Left forelimb (tissue), 1 donor: ENCODE data around the gene ATP10A.

Experiments
- DNase-seq: peaks from one replicate; pipeline ENCODE4 v3.0.0-alpha.2; 2018; ENCODE audit warnings: low spot score

The ATP10A gene

DNA sequence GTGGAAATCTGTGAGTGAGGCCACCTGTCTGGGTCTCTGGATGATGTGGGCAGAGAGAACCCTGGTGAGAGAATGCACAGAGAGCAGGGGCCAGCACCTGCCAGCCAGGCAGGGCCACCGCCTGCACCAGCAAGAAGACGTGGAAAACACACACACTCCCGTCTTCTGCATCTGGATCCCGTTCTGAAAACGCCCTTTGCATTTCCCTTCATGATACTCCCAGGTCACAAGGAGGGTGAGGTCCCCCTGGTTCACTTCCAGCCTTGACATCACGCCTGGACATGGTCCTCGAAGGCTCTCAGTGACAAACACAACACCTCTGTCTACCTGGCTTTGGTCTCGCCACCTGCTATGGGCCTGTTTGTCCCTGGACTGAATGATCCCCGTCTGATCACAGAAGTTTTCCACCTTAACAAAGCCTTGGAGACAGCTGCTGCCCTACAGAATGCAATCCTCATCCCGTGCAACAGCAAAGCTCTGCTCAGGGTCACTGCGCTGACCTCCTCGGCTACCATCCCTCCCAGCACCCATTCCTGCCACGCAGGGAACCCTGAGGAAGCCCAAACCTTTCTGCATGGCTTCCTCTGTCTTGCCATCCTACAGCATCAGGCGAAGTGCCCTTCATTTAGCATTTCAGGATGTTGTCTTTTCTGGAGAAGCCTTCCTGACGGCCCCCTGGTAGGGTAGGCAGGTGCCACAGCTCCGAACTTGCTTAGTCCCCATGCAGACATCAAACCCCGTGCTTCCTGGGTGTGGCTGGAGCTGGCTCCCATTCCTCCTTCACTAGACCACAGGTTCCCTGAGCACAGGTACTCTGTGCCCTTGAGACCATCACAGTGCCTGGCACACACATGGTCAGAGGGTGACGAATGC, 122.5 kb downstream of the ATP10A start:
- no peak for DNase-seq

DNA sequence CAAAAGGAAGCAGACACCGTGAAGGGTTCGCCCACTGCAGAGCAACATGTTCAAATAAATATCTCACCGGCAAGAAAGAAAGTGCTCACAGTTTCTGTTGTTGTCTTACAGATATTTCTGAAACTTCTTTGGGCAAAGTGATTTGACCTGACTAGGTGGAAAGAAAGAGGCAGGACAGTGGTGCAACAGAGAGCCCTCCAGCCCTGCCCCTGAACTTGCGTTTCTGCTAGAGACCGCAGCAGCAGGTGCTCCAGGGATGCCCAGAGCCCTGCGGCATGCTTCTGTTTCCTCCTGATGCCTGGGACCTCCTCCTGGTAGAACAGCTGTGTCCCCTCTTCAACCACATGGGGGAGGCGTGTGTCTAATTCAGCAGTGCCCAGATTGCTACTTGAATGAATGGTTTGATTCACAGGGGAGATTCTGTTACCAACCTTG, 123.4 kb downstream of the ATP10A start:
- DNase-seq: no peak

DNA sequence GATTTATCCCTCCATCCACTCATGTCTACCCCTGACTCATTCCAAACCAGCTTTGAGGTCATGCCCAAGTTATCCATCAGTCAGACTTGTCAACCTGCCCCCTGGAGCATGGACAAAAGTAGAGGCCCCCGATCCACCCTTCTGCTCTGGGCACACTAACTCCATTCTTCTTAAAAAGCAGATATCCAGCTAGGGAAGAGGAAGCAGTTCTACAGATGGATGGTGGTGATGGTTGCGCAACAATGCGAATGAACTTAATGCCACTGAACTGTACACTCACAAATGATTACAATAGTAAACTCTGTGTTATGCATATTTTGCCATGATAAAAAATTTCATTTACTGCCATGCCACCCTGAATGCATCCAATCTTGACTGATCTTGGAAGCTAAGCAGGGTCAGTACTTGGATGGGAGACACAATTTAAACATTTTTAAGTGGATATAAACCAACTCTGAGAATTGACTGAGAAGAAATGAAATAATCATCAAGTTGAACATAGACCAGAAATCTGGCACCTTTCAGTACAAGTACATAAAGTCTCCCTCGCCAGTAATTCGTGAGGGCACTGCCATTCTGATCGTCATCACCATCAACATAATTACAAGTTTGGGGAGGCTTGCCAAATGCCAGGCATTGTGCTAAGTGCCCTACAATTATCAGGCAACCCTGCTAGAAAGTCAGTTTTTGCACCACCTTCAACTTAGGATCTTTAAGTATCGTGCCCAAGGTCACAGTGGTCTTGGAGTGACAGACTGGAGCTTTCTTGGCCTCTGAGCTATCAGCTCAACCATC, 124.8 kb downstream of the ATP10A start:
- DNase-seq: no peak

DNA sequence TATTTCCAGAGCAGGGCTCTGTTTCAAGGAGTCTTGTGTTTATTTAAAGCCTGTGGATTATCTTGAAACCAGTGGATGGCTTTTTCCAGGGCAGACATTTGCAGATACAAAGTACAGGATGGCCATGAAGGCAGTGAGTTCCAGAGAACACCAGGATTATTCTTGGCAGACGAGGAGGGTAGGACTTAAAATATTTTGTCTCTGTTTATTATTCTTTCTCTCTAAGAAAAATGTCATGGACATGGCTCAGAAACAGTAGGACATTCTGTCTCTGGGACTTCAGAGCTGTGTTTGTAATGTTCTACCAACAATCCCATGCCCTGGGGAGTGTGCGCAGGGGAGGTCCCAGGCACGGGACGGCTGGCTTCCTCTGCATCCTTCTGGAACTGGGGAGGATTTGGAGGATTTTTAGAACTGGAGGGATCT, 125.9 kb downstream of the ATP10A start:
- no peak for DNase-seq

DNA sequence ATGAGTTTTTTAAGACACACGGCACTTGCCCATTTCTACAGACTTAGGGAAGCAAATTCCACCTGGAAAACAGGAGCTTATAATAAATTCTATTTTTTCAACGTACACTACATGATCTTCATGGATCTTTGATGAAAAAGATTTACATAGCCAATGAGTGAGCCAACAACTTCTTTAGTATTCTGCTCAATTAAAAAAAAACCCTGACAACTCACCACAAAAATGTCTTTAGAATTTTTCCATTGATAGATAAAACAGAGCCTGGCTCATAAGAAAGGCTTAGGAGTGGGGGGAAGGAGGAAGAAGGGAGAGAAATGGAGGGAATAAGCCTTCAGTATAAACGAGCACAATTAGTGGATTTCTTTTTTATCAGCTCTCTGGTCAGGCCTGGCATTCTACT, 126.7 kb downstream of the ATP10A start:
- no peak for DNase-seq

DNA sequence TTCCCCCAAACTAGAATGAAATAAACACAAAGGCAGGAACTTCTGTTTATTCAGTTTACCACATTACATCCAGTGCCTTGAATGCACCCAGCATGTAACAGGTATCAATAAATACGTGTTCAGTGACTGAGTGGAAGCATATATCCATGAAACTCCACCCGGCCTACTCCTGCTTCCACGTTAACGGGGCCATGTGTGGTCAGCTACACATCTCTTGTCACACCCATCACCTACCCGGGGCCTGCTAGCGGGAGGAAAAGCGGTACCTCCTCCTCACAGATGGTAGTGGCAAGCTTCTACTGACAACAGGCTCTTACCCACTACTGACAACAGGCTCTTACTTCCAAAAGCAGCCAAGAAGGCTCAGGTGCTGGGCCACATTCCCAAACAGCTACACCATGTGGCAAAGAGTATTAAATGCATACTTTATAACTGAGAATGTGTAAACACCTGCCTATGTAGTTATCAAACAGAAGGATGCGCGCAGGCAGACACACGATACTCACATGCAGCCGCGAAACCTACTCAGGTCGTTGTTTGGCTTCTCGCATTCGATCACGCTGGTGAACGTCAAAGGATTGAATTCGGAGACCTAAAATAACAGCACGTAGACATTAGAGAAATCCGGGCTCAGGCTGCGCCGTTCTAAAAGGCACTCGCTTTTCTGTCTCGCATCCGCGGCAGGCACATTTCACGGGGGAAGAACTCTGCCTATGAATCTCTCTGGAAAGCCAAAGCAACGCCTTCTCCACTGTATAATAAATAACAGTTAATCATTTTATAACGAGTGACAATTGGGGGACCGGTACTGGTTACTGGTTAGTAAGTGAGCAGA, 127.4 kb downstream of the ATP10A start:
- no peak for DNase-seq

DNA sequence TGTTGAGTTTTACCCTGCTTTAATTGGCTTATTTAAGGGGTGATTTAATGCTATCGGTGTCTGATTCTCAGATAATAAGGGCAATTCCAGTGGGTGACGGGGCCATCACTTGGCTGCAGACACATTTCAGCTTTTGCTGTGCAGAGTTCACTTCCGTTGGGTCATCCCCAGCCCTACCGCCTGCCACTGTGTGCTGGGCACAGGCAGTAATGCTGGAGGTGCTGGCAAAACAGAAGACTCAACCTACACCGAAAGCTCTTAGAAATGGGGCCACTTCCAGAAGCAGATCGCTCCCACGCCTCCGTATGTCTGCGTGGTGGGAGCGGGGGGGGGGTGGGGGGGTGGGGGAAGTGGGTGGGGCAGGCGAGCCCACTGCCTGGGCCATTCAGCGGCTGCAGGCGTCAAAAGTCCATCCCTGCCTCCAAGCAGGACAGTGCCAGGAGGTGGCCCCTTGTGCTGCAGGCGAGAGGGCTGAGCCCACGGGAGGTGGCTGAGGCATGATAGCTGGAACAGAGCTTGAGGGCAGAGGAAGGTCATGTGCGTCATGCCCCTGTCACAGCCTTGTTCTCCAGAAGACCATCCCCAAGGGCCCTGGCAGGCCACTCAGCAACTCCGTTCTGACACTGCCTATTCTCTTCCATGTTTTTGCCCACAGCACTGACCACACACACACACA, 128.3 kb downstream of the ATP10A start:
- DNase-seq: no peak

DNA sequence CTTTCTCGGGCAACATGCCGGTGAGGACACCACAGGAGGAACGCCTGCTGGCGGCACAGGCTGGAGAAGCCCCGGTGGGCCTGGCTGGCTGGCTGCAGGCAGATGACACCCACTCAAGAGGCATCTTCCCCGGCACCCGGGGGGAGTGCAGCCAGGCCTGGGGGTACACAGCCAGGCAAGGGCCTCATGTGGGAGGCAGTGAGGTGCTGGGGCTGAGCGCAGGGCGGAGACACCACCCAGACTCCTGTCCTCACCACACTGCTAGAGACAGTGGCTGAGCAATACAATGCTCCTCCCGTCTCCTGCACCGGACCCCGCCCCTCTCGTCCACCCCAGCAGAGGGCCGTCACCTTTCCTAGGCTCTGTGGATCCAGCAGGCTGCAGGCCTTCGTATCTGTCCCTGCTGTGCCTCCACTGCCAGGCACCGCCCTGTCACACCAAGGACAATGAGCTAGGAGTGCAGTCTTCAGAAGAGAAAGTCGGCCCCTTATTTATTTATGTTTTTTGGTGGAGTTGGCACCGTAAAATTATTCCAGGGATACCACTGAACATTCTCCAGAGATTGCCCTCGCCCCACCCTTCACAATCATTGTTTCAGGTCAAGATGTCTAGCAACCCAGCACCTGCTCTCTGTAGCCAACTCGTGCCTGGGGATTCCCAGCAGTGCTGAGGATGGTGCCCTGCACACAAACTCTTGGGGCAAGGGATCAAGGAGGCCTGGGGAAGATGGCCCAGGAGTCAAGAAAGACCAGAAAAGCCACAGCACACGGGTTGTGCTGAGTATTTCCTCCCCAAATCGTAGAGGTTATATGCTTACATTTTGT, 129.1 kb downstream of the ATP10A start:
- no peak for DNase-seq

DNA sequence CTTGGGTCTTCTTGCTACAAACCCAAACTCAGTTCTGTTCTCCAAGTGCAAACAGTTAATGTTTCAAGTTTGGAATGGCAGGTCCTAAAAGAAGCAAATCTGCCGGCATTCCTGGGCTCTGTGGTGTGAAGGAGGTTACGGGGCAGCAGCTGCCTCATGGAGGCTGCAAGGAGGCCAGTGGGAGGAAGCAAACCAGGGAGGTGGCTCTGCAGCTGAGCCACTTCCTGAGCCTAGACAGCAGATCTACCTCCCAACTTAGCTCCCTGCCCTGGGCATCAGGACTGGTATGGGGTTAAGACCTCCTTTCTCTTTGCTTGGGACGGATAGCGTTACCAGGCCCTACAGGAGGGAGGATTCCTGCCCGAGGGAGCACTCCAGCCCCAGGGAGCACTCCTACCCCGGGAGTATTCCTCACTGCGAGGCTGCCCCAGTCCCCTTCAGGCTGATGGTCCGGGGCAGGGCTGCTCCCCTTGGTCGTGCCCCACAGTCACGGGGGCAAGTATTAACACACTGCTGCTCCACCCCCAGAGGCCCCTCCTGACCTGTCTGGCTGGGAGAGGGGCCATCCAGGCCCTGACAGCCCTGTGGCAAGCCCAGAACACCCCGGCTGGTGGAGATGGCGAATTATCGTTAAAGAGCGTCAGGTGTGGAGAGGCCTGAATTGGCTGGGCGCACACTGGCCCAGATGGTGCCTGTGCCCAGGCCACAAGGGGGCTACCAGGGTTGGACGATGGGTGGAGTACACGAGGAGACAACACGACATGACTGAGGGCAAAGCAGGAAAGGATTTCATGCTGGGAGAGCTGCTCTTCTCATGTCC, 129.9 kb downstream of the ATP10A start:
- no peak for DNase-seq

DNA sequence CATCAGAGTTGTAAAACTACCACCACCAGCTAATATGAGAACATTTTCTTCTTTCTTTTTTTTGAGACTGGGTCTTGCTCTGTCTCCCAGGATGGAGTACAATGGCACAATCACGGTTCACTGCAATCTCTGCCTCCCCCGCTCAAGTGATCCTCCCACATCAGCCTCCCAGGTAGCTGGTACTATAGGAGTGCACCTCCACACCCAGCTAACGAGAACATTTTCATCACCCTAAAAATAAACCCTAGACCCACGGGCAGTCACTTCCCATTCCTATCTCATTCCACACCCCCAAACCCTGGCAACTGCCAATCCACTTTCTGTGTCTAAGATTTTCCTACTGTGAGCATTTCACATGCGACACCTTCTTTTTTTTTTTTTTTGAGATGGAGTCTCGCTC, 130.9 kb downstream of the ATP10A start:
- DNase-seq: no peak

DNA sequence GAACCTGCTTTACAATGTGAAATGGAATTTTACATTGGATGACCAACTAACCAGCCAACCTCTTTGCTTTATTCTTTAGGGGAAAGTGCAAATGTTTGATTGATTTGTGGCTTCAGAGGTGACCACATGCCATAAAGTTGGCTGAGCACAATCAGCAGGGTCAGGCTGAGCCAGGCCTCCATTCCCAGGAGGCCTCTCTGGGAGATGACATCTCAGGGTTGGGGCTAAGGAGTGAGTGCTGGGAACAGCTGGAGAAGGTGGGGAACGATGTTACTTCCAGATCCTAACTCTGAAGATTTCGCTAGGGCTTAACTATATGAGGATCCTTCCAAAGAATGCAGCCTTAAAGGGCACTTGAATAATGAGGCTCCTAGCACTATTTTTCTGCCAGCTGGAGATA, 131.7 kb downstream of the ATP10A start:
- DNase-seq: no peak

DNA sequence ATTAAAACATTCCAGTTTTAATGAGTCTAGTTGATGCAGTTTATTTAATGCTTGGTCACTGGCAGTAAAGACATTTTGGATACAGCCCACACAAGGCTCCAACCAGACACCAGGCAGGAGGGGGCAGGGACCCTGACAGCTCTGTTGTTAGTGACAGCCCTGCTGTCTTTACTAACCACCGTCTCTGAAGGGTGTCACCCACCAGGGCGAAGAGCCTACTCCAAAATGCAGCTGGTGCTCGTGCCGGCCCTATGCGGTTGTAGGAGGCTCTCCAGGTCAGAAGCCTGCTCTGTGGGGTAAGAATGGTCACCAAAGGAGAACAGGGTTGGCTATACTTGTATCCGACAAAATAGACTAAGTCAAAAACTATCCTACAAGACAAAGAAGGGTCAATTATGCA, 132.2 kb downstream of the ATP10A start:
- no peak for DNase-seq

DNA sequence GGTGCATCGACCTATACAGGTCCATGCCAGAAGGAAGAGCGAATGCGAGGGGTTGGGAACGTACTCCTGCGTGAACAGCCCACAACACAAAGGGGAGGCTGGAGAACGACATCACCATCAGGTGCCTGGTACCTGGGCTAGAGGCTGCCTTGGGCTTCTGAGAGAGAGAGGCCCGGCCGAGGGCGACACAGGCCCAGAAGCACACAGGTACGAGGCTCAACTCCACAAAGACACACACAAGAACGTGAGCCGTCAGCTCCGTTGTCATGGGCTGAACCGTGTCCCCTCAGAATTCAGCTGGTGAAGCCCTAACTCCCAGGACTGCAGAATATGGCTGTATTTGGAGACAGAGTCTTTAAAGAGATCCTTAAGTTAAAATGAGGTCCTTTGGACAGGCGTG, 134.3 kb downstream of the ATP10A start:
- DNase-seq: no peak

DNA sequence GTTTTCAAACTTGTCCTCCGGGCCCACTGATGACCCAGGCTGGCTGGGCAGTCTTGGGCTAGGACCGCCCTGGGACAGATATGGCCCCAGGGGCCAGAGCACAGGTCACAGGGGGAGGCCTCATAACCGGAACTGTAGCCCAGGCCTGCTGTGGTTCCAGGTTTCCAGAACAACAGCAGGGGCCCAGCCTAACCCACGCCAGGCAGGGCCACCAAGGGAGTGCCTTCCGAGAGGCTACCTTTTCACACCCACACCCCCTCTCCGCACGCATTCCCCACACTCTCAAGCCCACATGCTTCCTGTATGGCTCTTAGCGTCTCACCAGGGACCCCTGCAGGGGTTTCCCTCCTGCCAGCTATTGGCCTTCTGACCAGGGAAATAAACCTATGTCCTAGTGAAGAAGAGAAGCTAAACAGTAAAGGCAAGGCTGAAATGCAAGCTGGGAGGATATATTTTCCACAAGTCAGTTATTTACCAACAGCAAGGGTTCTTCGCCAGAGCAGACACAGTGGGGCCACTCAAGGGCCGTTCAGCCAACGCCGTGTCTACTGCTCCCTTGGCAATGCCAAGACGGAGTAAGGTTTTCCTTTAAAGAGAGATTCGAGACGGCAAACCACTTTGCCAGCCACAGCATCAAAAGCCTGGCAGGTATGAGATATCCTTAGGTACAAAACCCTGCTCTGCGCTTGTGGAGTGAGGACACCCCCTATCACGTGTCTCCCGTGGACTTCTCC, 135.1 kb downstream of the ATP10A start:
- DNase-seq: peak; percentile 40

DNA sequence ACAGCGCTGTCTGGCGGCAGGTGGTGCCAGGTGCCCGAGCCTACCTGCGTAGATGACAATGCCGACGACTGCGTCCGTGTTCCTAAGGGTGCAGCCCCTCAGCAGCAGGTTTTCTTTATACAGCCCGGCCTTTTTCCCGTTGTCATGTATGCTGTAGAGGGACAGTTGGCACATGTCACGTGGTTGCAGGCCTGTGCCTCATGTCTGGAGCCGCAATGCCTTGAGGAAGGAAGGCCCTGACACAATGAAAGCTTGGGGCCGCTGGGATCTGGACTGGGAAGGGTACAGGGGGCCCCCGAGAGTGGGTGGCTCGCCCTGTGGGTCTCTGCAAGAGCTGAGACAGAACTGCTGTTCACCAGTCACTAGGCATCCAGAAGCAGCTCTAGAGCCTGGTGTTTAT, 136.0 kb downstream of the ATP10A start:
- peak; percentile 23 for DNase-seq

DNA sequence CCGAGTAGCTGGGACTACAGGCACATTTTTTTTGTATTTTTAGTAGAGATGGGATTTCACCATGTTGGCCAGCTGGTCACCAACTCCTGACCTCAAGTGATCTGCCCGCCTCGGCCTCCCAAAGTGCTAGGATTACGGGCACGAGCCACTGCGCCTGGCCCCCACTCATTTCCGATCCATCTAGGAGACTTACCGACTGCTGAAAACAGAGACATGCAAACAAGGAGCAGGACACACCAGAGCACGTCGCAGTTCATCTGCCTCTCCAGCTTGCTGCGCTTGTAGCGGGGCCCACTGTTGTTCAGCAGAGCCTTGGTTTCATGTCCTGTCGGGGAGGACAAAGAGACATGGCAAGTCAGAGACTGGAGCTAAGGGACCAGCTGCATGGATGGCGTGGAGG, 137.4 kb downstream of the ATP10A start:
- peak; percentile 23 for DNase-seq

DNA sequence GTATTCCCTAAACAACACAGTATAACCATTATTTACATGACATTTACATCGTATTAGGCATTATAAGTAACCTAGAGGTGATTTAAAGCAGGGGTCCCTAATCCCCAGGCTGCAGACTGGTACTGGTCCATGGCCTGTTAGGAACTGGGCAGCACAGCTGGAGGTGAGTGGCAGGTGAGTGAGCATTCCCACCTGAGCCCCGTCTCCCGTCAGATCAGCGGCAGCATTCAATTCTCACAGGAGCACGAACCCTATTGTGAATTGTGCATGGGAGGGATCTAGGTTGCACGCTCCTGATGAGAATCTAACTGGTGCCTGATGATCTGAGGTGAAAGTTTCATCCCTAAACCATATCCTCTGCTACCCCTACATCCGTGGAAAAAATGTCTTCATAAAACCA, 138.2 kb downstream of the ATP10A start:
- DNase-seq: no peak

DNA sequence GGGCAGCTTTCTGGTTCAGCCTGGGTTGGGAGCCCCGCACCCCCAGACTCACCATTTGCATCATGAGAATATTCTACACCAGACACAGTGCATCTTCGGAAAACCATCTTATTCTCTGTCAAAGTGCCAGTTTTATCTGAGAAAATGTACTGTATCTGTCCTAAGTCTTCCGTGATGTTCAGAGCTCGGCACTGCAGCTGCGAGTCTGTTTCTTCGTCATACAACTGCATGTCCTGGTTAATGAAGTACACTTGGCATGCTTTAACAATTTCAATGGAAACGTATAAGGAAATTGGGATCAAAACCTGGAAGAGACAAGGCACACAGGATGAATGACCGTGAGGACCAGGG, 141.5 kb downstream of the ATP10A start:
- DNase-seq: no peak
